Parathyroid adenoma (tissue), 2 donors: ENCODE measurements around the gene TAF11L3.
"Not testable (repeated sequence)": the region's sequence is repeated elsewhere in the genome, so short reads cannot be mapped to it uniquely, and the experiment has no call there.

Source experiments
- H2AFZ ChIP-seq: fragments of 300-600 bp; sonication (generic); one replicate; pipeline ENCODE4 v1.7.0; 2017; ENCODE audit warnings: antibody characterized with exemption, mild to moderate bottlenecking
- H3K27ac ChIP-seq: fragments of 300-600 bp; sonication (generic); one replicate; pipeline ENCODE4 v1.7.0; 2017
- H3K27me3 ChIP-seq: fragments of 300-600 bp; sonication (generic); one replicate; pipeline ENCODE4 v1.7.0; 2017; ENCODE audit warnings: low read length; ENCODE audit not compliant: control insufficient read depth, insufficient read depth
- H3K36me3 ChIP-seq: fragments of 300-600 bp; sonication (generic); one replicate; pipeline ENCODE4 v1.7.0; 2017; ENCODE audit warnings: low read length; ENCODE audit not compliant: control insufficient read depth, insufficient read depth
- H3K4me1 ChIP-seq: fragments of 300-600 bp; sonication (generic); one replicate; pipeline ENCODE4 v1.7.0; 2017; ENCODE audit warnings: control low read depth
- H3K4me2 ChIP-seq: fragments of 300-600 bp; sonication (generic); one replicate; pipeline ENCODE4 v1.7.0; 2017; ENCODE audit warnings: low read length
- H3K4me3 ChIP-seq: fragments of 300-600 bp; sonication (generic); one replicate; pipeline ENCODE4 v1.7.0; 2017; ENCODE audit warnings: low read depth, low read length
- H3K79me2 ChIP-seq: fragments of 300-600 bp; sonication (generic); one replicate; pipeline ENCODE4 v1.7.0; 2017; ENCODE audit warnings: control low read depth
- H3K9ac ChIP-seq: fragments of 300-600 bp; sonication (generic); one replicate; pipeline ENCODE4 v1.7.0; 2017; ENCODE audit warnings: mild to moderate bottlenecking
- H3K9me3 ChIP-seq: fragments of 300-600 bp; sonication (generic); one replicate; pipeline ENCODE4 v1.7.0; 2017; ENCODE audit warnings: low read length; ENCODE audit not compliant: control insufficient read depth
- TF ChIP-seq, protein P1 (sequence below): fragments of 300-600 bp; sonication (generic); IDR thresholded peaks from one replicate; pipeline ENCODE4 v1.7.0; 2017; ENCODE audit warnings: antibody characterized with exemption, mild to moderate bottlenecking
- donor health status: primary hyperparathyroidism.

Gene TAF11L3

GRCh38 chr5:17518067-17518466 lies at the start of gene TAF11L3:
Gene TAF11L3 (plus strand): TSS chr5:17518367.
- H3K27ac ChIP-seq, H3K79me2 ChIP-seq, H2AFZ ChIP-seq, H3K9ac ChIP-seq, H3K36me3 ChIP-seq, H3K4me1 ChIP-seq, H3K4me3 ChIP-seq, H3K27me3 ChIP-seq, H3K9me3 ChIP-seq, H3K4me2 ChIP-seq: not testable (repeated sequence)

DNA sequence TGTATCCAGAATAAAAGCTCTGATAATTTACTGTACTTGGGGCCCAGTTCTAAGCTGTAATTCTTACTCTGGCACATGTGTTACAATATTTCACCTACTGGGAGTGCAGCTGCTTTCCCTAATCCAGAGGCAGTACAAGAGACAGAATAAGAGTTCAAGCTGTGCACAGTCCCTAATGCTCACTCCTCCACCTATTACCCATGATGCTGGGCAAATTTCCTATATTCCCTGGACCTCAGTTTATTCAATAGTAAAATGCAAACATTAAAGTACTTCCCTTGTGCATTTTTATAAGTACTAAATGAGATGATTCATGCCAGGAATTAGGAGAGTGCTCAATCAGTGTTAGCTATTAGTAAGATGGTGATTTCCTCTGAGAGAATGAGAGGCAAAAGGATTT lies 48.1 kb upstream of the TAF11L3 start:
- Histone ChIP-seq H3K4me2 (no peak overlapping the region), H3K27ac (no peak overlapping the region), H3K79me2 (no peaks in the 10 kb centered on the region), H3K9ac (no peak overlapping the region), H3K9me3 (no peaks in the 10 kb centered on the region), H3K36me3 (no peaks in the 10 kb centered on the region), H3K4me3 (no peak overlapping the region), H3K27me3 (no peaks in the 10 kb centered on the region), H3K4me1 (no peaks in the 10 kb centered on the region), H2AFZ (no peak overlapping the region)
- TF ChIP-seq, protein P1, sequence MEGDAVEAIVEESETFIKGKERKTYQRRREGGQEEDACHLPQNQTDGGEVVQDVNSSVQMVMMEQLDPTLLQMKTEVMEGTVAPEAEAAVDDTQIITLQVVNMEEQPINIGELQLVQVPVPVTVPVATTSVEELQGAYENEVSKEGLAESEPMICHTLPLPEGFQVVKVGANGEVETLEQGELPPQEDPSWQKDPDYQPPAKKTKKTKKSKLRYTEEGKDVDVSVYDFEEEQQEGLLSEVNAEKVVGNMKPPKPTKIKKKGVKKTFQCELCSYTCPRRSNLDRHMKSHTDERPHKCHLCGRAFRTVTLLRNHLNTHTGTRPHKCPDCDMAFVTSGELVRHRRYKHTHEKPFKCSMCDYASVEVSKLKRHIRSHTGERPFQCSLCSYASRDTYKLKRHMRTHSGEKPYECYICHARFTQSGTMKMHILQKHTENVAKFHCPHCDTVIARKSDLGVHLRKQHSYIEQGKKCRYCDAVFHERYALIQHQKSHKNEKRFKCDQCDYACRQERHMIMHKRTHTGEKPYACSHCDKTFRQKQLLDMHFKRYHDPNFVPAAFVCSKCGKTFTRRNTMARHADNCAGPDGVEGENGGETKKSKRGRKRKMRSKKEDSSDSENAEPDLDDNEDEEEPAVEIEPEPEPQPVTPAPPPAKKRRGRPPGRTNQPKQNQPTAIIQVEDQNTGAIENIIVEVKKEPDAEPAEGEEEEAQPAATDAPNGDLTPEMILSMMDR = no peak

- H3K27me3 ChIP-seq, H3K27ac ChIP-seq, H3K9ac ChIP-seq, H3K79me2 ChIP-seq, H3K9me3 ChIP-seq, H3K36me3 ChIP-seq, H3K4me2 ChIP-seq, H2AFZ ChIP-seq, H3K4me1 ChIP-seq, H3K4me3 ChIP-seq: not testable (repeated sequence)
These were observed 43.1 kb upstream of the TAF11L3 start for GRCh38 chr5:17475064-17475463.

DNA sequence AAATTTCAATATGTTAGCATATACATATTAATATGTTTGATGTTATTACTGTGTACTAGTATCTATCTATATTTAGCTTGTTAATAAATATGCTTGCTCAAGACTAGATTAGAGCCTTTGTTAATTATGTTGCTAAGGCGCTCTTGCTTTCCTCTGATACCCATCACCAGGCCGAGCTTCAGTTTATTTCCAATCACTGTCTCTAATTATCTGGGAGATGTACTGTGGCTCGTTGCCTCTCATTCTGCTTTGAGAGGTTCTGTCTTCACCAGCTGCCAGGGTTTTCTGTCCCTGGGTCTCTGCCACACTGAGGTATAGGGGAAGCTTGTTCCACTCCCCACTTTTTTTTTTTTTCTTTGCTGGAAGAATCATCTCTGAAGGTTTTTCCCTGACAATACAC lies 41.1 kb upstream of the TAF11L3 start:
- TF ChIP-seq, protein P1 = no peak

GRCh38 chr5:17477573-17478265 lies 40.4 kb upstream of the TAF11L3 start:
- H3K79me2 ChIP-seq = no peaks in the 10 kb centered on the region
- TF ChIP-seq, protein P1 = no peak

More for the DNA sequence above, 41.1 kb upstream of the TAF11L3 start:
- Histone ChIP-seq H3K79me2 (no peaks in the 10 kb centered on the region), H3K27ac (no peak overlapping the region), H3K9ac (no peak overlapping the region), H2AFZ (no peak overlapping the region), H3K4me3 (no peak overlapping the region), H3K9me3 (no peaks in the 10 kb centered on the region), H3K4me2 (no peak overlapping the region), H3K36me3 (no peaks in the 10 kb centered on the region), H3K4me1 (no peaks in the 10 kb centered on the region), H3K27me3 (no peaks in the 10 kb centered on the region)

GRCh38 chr5:17481378-17481777 lies 36.8 kb upstream of the TAF11L3 start:
- Histone ChIP-seq H3K4me1 (no peaks in the 10 kb centered on the region), H3K4me2 (no peak overlapping the region), H3K27ac (no peak overlapping the region), H3K27me3 (no peaks in the 10 kb centered on the region), H2AFZ (peak overlapping the region; percentile 14), H3K9ac (no peak overlapping the region), H3K36me3 (no peaks in the 10 kb centered on the region), H3K79me2 (no peaks in the 10 kb centered on the region), H3K4me3 (no peak overlapping the region), H3K9me3 (no peaks in the 10 kb centered on the region)
- TF ChIP-seq, protein P1 = no peak

More at GRCh38 chr5:17477573-17478265, 40.4 kb upstream of the TAF11L3 start:
- no peak overlapping the region for H2AFZ ChIP-seq
- H3K4me1 ChIP-seq = no peaks in the 10 kb centered on the region
- H3K27ac ChIP-seq = no peak overlapping the region
- H3K4me3 ChIP-seq = no peak overlapping the region
- H3K9me3 ChIP-seq = no peaks in the 10 kb centered on the region
- no peak overlapping the region for H3K9ac ChIP-seq
- no peaks in the 10 kb centered on the region for H3K36me3 ChIP-seq
- H3K4me2 ChIP-seq = no peak overlapping the region
- no peaks in the 10 kb centered on the region for H3K27me3 ChIP-seq
